Measurements from ENCODE around the gene PSTPIP1. TPM values are rescaled to one million over a fixed set of nuclear protein-coding genes. Genes with fewer than 3 reads are reported as not detected.

The PSTPIP1 gene
- total RNA-seq, 3 donors from 2014 or later (not counting 1 experiment from before 2014, with no cell fraction given): 218 to 316 (median 228) TPM

- Mint-ChIP-seq H3K9me3 (no peaks in the 10 kb centered on the region), H3K27me3 (ENCODE audit: low read depth in 2 of 2) (no peaks in the 10 kb centered on the region), H3K4me3 (no peak overlapping the region), H3K27ac (peak overlapping the region; percentile 5 to 34), H3K36me3 (peaks cover 4% of the 10 kb centered on the region), H3K4me1 (peaks cover 39 to 43% of the 10 kb centered on the region in 2 donors)
- peaks cover 42% of the 10 kb centered on the region for H3K36me3 ChIP-seq (ENCODE audit: control insufficient read depth, insufficient read depth, low read length)
- intact Hi-C loops (cut with micrococcal nuclease): no loop called here
- H3K4me3 ChIP-seq (ENCODE audit: low read length): no peak overlapping the region
- peaks cover 12% of the 10 kb centered on the region for H3K9me3 ChIP-seq (ENCODE audit: control insufficient read depth, insufficient read depth, low read length)
- no peak overlapping the region for H3K27ac ChIP-seq (ENCODE audit: low read length)
- TF ChIP-seq CTCF (IDR thresholded peaks at IDR 0.05): no peak
- H3K27me3 ChIP-seq (ENCODE audit: control insufficient read depth, insufficient read depth, low read length): no peaks in the 10 kb centered on the region
- no peak for ATAC-seq
- WGBS (ENCODE audit: insufficient coverage): 85% methylated on average over 7 of the region's 7 CpGs
- DNase-seq: no peak
- no peaks in the 10 kb centered on the region for H3K4me1 ChIP-seq (ENCODE audit: control insufficient read depth, insufficient read depth, low read length)
Observed at GRCh38 chr15:77044228-77045042, 49.5 kb downstream of the PSTPIP1 start.

DNA sequence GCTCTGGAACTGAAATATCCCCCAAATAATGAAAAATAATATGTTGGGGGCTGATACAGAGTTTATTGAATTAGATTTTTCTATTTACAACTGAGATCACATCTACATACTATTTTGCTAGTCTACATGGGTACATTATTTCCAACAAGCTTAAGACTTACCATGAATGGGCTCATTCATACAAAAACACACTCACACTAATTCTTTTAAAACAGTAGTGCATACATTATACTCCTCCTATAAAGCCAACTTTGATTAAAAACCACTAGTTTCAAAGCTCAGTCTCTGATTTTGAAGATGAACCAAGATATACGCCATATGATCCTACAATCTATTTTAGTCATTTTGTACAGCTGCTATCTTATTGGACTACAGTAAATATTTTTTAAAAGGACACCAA, 51.1 kb downstream of the PSTPIP1 start:
- no peaks in the 10 kb centered on the region for H3K9me3 Mint-ChIP-seq
- WGBS (ENCODE audit: insufficient coverage): 100% methylated on average over 1 of the region's 1 CpG
- no peak for TF ChIP-seq CTCF (IDR thresholded peaks at IDR 0.05)
- Histone ChIP-seq H3K4me1 (ENCODE audit: control insufficient read depth, insufficient read depth, low read length) (no peaks in the 10 kb centered on the region), H3K27ac (ENCODE audit: low read length) (no peak overlapping the region), H3K4me3 (ENCODE audit: low read length) (no peak overlapping the region), H3K9me3 (ENCODE audit: control insufficient read depth, insufficient read depth, low read length) (peaks cover 3% of the 10 kb centered on the region), H3K36me3 (ENCODE audit: control insufficient read depth, insufficient read depth, low read length) (peaks cover 42% of the 10 kb centered on the region), H3K27me3 (ENCODE audit: control insufficient read depth, insufficient read depth, low read length) (no peaks in the 10 kb centered on the region)
- intact Hi-C loops (cut with micrococcal nuclease): no loop called here
- ATAC-seq: no peak
- H3K27me3 Mint-ChIP-seq (ENCODE audit: low read depth in 2 of 2): no peaks in the 10 kb centered on the region
- no peak for DNase-seq
- H3K36me3 Mint-ChIP-seq: no peaks in the 10 kb centered on the region
- no peak overlapping the region for H3K4me3 Mint-ChIP-seq
- H3K4me1 Mint-ChIP-seq: peaks cover 33 to 36% of the 10 kb centered on the region in 2 donors
- peak overlapping the region in 1 of 2 donors; percentile 8 for H3K27ac Mint-ChIP-seq

DNA sequence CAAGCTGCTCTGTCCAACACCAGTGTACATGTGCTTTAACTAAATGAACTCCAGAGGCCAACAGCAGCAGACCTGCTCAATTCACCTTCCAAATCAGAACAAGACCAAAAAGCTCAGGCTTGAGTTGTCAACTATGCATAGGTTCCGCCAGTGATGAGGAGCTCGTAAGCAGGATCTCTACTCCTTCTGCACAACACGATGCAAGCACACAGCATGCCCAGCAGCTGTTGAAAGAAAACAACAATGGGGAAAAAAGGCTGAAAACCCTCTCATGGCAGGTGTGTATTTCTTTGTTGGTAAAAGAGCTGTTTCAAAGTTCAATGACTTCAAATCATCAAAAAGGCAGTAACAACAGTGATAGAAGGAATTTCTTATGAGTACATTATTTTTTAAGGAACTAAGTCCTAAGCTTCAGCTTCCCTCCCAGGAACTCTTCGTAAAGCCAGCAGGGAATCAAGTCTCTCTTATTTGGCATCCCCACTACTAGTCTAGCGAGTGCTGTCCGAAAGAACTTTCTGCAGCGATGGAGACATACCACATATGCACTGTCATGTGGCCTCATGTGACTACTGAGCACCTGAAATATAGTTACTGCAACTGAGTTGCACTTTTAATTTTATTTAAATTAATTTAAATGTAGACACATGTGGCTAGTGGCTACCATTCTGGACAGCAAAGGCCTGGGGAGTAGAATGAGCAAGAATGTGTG, 51.9 kb downstream of the PSTPIP1 start:
- H3K27me3 Mint-ChIP-seq (ENCODE audit: low read depth in 2 of 2): no peaks in the 10 kb centered on the region
- H3K36me3 ChIP-seq (ENCODE audit: control insufficient read depth, insufficient read depth, low read length): peaks cover 42% of the 10 kb centered on the region
- ATAC-seq (no peak), DNase-seq (no peak)
- intact Hi-C loops (cut with micrococcal nuclease): no loop called here
- 95% methylated on average over 7 of the region's 7 CpGs for WGBS (ENCODE audit: insufficient coverage)
- no peak overlapping the region for H3K27ac ChIP-seq (ENCODE audit: low read length)
- H3K4me3 ChIP-seq (ENCODE audit: low read length): no peak overlapping the region
- H3K4me1 Mint-ChIP-seq: peaks cover 26 to 31% of the 10 kb centered on the region in 2 donors
- peak overlapping the region in 1 of 2 donors; percentile 31 for H3K27ac Mint-ChIP-seq
- no peaks in the 10 kb centered on the region for H3K9me3 Mint-ChIP-seq
- H3K9me3 ChIP-seq (ENCODE audit: control insufficient read depth, insufficient read depth, low read length): peaks cover 3% of the 10 kb centered on the region
- no peaks in the 10 kb centered on the region for H3K27me3 ChIP-seq (ENCODE audit: control insufficient read depth, insufficient read depth, low read length)
- no peaks in the 10 kb centered on the region for H3K4me1 ChIP-seq (ENCODE audit: control insufficient read depth, insufficient read depth, low read length)
- H3K36me3 Mint-ChIP-seq: no peaks in the 10 kb centered on the region
- no peak overlapping the region for H3K4me3 Mint-ChIP-seq
- TF ChIP-seq CTCF (IDR thresholded peaks at IDR 0.05): no peak
